T follicular helper cell (primary cell): ENCODE results near the gene LRP1B.

Experiments
- DNase-seq: peaks from one replicate; pipeline ENCODE4 v3.0.0-alpha.2; 2020; ENCODE audit warnings: low read depth

The LRP1B gene

DNA sequence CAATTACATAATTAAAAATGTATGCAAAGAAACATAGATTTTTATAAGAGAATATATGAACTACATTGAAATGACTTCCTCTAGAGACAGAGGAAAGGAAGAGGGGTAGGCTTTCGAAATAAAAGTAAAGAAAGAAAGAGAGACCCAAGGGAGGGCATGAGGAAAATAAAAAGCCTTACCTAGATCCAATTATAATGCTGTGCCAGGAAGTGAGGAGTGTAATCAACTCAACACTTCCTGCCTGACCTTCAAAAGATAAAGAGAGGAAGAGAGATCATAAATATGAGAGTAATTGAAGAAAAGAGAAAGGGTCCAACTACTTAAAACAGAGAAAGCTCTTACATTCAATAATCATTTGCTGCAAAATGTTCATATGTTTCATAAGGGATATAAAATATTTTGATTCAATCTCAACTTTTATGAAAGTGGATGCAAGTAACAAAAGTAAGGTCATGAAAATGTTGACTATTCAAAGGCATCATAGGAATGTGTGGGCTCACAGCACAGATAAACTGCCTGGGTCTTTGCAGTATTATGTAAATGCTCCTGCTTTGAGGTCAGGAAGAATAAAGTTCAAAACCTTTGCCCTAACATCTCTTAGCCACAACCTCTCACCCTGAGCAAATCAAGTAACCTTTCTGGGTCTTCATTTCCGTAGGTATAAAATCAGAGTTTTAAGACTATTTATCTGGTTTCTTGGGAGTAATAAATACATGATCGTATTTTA lies 1237.7 kb downstream of the LRP1B start:
- no peak for DNase-seq

DNA sequence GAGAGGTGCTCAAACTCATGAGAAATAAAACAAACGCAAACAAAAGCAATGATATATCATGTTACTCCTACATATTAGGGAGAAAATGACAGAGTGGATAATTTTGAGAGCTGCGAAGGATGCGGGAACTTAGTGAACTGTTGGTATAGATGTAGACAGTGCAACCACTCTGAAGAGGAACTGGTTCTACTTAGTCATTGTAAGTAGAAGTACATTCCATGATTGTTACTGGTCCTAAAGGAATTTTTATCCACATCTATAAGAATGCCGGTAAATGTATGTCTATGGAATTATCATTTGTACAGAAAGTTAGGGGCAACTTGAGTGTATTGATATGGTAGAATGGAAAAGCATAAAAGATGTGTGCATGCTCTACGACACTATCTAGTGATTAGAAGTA lies 1238.4 kb downstream of the LRP1B start:
- no peak for DNase-seq

DNA sequence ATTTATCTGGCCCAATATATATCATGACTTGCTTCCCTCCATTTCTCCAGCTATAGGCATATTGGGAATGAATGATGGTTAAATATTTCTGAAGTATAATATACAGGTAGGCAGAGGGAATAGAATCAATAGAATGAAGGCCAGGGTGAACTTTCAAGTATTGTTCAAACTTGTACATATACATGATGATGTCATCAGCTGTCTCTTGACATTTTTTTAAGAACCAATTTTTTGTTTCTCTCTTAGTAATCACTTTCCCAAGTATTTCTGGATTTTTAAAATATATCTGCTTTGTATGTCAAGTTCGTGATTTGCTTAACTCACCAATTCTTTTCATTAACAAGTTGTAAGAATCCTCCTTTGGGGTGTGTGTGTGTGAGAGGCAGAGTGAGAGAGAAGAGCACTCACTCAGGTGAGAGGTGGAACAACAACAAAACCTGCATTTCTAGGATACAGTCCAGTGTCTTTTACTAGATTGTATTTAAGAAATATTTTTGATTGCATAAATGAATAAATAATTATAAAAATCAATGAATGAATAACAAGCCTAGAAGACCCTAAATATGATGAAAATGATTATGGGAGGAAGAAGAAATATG lies 1239.1 kb downstream of the LRP1B start:
- DNase-seq = no peak

DNA sequence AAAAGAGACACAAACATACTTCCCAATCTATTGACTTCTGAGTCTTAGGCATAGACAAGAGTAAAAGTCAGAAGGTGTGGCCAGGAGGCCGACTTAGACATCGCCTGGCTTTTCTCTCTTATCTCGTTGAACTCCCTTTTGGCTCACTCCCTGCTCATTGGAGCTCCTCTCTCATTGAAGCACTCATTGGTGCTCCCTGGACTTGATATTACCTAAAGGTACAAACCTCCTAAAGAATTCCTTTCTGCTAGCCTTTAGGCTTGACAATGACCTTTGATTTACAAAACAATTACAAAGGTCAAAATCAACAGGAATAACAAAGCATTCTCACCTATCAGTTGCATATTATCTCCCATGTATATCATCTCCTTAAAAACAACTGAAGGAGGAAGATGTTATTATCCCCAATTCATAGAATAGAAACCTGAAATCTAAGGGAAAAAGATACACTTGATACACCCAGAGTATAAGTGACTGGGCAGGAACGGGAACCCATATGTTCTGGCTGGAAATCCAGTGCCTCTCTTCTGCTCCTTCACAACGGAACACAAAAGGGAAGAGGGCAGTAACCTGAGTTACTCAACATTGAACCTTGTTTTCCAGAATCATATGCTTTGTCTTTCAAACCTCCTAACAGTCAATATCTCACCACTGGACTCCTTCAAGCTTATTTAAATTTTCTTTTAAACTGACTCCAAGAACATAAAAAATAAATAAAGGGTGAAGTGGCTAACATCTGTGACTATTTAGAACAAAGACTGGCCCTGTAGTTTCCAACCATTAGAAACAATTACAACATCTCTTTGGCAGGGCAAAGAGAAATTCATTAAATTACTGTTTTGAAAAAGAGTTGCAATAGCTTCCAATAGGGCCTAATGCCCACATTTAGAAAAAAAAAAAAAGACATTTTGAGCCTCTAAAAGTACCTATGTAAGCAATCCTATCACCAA lies 1247.9 kb downstream of the LRP1B start:
- no peak for DNase-seq

DNA sequence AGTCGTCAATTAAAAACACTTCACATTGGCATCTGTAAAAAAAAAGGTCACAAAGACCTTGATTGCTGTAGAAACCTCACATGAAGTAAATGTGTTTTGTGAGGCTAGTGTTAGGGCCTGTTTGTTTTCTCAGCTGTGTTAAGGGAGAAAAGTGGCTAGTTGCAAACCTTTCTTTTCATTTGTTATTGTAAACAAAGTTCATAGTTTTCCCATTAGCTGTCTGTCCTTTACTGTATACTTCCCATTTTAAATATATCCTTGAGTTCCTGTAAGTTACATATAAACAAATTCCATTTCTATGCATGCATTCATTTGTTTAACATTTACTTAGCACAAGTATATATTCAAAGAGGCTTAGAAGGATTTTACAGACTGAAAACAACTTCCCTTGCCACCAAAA lies 1250.2 kb downstream of the LRP1B start:
- no peak for DNase-seq

DNA sequence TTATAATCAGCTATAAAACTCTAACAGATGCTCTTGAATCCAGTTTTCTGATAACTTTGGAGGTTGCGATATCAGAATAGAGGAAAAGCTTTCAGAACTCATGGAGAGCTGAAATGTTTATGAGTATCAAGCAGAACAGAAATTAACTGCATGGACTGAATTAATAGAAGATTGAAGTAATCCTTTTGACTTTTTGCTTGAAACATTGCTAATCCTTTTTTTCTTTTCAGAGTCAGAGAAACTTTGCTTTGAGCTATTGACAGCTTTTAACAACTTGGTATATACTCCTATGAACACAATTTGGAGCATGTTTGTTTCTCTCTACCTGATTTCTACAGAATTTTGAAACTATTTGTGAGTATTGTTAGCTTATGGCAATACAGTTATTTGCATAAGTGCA lies 1254.8 kb downstream of the LRP1B start:
- DNase-seq = no peak

DNA sequence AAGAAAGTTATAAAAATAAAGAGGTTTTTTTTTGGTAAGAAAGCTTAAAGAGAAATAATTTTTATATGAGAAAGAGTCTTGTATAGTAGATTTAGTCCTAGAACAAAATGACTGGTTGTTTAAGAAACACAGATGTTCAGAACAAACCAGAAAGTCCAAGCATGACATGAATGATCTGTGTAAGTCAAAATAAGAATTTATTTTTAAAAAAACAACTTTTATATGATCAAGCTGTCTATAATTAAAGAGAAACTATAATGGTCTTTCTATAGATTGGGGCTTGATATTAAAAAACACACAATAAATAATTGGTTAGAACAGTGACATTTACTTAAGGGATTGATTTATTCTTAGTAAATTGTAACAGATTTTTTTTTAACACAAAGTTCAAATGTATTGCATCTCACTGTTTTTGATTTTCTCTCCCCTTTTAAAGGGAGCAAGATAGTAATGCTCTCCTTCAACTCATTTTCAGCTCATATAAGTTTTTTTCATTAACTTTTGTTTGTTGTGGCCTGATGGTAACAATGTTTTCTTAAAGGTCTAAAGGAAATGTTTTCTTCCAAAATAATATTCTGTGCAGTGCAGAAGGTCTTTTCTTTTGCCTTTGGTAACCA lies 1256.8 kb downstream of the LRP1B start:
- DNase-seq = no peak

DNA sequence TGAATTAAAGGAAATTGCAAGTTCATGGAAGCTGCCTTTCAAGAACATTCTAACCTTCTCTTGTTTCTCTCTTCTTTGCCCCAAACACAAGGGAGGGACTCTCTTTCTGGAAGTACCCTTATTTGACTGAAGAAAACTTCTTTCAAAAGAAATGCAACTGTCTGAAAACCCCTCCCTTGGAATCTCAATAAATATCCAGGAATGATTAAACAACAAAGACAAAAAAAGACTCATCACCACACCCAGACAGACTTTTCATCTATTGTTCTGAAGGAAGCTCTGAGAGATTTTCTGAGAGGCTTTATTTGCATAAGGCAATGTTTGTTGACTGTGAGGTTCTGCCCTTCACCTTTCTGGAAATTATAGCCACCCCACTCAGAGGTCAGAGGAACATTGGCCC lies 1260.9 kb downstream of the LRP1B start:
- no peak for DNase-seq

DNA sequence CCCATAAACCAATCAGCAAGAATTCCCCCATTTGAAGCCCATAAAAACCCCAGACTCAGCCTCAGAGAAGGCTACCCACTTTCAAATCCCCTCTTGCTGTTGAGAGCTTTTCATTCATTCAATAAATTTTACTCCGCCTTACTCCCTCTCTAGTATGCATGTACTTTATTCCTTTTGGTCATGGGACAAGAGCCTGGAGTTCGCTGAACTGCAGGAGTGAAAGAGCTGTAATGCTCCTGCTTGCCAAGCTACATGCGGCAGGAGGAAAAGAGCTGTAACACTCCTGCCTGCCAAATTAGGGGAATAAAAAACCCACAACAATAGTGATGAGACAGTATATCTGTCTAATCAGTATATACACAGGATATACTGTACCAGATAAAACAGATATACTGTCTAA lies 1261.7 kb downstream of the LRP1B start:
- no peak for DNase-seq

DNA sequence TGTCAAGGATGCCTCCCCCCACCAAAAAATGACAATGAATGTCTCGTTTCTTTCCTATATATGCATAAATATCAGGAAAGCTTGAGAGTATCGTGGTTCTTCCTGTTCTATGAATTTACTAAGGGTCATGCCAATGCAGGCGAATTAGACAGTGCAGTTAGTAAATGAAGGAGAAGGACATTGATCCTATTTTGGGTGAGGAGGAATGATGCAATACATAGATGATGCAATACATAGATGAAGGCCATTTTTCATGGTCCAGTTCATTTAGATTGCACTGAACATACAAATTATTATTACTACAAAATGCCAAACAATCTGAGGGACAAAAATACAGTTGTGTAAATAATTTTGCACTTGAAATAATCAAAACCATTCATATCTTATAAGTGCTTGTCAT lies 1265.0 kb downstream of the LRP1B start:
- no peak for DNase-seq

DNA sequence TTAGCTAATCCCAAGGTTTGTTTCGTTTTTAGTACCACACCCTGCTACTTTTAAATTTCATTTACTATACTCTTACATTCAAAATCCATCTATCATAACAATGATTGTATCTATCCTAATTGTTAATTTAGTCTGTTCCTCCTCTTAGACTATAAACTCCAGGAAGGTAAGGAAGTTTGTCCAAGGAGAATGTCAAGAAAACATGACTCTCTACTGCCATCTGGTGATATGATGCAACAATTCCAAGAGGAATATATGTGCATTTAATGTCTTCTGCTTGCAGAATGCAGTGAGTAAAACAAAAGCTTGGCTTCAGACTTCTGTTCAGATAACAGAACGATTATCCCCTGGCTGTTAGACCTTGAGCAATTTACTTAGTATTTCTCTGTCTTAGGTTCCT lies 1267.1 kb downstream of the LRP1B start:
- no peak for DNase-seq

DNA sequence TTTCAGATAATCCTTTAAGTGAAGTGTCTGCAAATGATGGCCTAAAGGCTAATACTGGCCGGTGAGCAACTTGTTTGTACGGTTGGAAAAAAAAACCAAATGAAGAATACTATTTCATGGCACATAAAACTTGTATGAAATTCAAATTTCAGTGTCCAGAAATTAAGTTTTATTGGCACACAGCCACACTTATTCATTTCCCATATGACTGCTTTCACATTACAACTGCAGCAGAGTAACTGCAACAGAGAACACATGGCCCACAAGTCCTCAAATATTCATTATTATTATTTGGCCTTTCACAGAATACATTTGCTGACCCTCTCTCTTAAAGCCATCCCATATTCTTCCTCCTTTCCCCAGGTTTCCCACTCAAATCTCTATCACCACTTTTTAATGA lies 1268.6 kb downstream of the LRP1B start:
- DNase-seq = no peak

DNA sequence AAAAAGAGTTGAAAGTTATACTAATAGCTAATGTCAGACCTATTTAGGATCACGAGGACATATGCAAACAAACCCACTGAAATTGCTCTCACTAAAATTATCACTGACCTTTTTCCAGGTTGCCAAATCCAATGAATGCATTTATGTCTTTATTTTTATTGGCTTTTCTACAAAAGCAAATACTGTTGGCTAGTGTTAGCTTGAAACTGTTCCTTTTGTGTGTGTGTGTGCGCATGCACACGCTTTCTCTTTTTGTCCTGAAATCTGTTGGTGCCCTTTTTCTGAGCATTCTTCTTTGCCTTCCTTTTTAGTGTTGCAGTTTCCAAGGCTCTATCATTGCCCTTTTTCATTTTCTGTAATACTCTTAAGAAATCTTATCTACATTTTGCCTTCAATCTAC lies 1269.2 kb downstream of the LRP1B start:
- DNase-seq = no peak

DNA sequence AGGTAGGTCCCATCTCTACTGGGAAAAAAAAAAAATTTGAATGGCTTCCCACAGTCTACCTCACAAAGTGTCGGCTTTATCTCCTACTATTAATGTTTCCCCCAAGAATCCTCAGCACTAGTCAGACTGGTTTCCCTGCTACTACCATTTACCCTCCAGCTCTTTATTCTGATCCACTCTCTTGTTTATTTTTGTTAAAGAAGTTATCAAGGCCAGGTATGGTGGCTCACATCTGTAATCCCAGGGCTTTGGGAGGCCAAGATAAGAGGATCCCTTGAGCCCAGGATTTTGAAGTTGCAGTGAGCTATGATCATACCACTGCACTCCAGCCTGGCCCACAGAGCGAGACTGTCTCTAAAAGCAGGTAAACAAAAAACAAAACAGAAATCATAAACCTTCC lies 1275.3 kb downstream of the LRP1B start:
- DNase-seq = no peak

DNA sequence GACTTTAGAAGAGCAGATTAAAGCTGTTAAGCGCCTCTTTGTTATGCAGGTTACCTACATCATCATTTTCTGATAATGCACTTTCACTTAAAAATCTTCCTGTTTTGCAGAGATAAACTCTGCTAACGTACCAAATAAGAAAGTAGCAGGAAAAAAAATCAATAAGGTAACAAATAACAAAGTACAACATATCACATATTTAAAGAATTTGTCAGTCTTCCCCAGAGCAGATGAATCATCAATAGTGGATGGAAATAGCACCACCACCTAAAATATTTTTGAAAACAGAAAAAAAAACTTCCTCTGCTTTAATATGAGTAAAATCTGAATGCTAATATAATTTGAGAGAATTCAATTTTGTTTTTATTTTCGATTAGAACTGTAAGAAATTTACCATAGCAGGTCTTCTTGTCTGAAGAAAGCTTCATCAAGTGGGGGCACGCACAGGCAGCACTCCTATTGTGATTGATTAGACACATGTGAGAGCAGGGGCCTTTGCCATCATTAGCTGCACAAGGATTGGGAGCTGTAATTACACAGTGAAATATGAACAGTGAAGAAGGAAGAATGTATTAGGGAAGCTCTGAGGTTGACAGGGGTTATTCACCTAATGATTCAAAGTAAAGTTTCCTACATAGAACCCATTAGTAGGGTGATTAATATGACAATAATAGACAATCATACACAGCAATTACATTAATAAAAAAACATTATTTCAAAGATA lies 1279.4 kb downstream of the LRP1B start:
- no peak for DNase-seq

DNA sequence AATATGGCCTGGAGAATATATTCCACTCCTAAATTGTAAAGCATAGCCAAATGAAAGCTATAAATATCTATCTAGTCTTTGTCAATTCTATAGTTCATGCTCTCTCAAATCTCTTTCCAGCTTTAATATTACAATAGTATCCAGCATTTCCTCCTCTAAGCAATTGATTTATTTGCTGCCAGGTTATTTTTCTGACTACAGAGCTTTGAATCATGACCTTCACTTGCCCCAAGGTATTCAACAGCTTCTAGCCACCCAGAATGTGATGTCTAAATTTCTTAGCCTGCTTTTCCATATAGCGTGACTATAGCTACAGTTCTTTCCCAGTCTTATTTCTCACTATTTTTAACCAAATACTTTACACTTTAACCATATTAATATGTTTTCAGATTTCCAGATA lies 1287.6 kb downstream of the LRP1B start:
- no peak for DNase-seq

DNA sequence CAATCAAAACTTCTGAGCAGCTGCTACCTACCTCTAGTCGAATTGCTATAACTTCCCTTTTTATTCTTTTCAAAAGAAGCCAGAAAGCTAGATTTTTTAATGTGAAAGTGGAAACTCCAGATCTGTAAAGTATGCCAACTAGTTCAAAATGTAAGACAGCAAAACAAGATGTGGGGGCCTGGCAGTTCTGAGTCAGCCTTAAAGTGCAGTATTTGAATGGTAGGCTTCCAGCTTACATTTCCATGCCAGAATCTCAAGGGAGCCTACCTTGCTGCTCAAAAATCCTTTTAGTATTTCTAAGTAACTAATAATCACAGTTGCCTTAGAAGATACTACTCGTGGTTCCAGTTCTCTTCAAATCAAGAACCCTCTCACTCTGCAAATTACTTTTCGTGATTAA lies 1288.7 kb downstream of the LRP1B start:
- no peak for DNase-seq

DNA sequence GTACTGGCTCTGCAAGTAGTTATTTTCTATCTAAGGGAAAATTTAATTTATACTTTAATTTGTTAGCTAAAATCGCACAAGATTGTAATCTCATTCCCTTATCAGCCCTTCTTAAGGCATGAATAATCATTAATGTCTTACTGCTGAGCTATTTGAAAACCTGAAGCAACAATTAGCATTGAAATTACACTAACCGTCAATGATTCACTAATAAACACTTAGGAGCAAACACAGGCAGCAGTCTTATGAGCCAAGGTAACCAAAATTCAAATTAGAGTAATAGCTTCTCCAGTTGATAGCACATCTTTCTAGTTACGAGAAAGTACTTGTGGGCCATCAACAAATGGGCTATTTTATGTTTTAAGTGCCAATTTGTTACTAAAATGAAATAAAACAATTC lies 1289.7 kb downstream of the LRP1B start:
- DNase-seq = no peak

DNA sequence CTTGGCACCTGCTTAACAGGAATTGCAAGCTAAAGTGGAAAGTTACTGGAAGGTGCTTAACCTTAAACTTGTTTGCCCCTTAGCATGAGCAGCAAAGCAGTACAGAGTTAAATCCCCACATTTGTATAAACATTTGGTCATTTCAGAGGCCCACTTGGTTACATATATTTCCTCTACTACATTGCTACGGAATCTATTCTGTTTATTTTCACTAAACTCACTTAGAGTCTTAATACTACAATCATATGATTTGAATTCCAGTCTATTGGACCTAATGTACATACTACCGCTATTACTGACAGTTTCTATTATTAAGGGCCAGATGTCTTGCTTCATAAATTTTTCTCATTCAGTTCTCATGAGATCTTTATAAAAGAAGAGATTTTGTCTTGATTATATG lies 1294.0 kb downstream of the LRP1B start:
- DNase-seq = no peak

DNA sequence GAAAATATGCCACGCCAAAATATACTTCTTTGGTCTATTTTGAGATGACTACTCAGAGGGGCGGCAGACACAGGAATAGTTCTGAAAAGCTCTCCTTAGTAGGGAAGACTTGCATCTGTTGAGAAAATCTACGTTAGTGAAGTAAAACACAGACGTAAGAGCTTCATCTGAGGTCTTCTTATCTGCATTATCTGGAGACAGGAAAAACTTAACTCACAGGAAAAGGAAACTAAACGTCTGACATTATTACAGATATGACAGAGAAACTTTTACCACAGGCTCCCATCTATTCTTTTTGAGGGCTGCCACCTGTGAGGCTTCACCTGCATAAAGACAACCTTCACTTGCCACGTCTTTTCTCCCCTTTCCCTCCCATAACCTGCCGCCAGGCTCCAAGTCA lies 1295.7 kb downstream of the LRP1B start:
- DNase-seq = no peak

DNA sequence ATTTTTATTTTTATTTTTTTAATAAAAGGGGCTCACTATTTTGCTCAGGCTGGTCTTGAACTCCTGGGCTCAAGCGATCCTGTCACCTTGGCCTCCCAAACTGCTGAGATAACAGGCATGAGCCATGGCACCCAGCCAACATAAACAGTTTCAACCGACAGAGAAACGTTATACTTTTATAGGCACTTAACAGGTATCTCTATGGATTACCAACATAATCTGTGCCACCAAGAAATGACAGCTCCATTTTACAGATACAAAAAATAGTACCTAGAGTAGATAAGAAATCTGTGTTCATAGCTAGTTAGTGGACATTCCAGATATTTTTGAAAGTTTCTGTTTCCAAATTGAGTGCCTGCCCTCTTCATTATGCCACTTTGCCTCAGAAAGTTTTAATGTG lies 1316.7 kb downstream of the LRP1B start:
- no peak for DNase-seq

DNA sequence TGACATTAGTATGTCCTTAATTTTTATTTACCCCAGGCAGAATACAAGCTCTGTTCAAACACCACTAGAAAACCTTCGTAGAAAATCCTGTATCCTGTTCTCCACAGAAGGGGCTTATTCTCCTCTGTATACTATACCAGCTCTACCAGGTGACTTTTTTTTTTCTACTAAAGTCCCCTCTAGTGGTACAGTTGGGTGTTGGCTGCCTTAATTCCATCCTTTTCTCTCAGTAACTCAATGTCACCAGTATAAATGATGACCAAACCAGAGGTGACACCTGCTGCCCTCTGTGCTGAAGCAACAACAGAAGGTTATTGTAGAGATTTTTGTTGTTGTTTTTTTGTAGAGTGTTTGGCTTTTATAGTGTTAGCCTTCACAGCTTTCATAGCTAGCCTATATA lies 1322.0 kb downstream of the LRP1B start:
- no peak for DNase-seq
